Mammary epithelial cell (primary cell): ENCODE results near the gene RPS2.

Experiments
- EZH2 ChIP-seq: IDR thresholded peaks from 2 replicates; pipeline ENCODE4 v1.6.1; 2012; ENCODE audit warnings: low read length, inconsistent platforms, borderline replicate concordance
- TF ChIP-seq, protein P1 (sequence below), 2 donors: IDR thresholded peaks in 1 of 2; conservative IDR thresholded peaks in 1 of 2; 2 replicates each; pipeline ENCODE4 v1.5.1; 2011 to 2012; ENCODE audit warnings: inconsistent platforms in 2 of 2, low read length in 2 of 2, mild to moderate bottlenecking in 2 of 2, control low read depth in 1 of 2, low read depth in 1 of 2; ENCODE audit not compliant: insufficient read depth in 1 of 2; ENCODE audit errors: extremely low read depth in 1 of 2

DNA sequence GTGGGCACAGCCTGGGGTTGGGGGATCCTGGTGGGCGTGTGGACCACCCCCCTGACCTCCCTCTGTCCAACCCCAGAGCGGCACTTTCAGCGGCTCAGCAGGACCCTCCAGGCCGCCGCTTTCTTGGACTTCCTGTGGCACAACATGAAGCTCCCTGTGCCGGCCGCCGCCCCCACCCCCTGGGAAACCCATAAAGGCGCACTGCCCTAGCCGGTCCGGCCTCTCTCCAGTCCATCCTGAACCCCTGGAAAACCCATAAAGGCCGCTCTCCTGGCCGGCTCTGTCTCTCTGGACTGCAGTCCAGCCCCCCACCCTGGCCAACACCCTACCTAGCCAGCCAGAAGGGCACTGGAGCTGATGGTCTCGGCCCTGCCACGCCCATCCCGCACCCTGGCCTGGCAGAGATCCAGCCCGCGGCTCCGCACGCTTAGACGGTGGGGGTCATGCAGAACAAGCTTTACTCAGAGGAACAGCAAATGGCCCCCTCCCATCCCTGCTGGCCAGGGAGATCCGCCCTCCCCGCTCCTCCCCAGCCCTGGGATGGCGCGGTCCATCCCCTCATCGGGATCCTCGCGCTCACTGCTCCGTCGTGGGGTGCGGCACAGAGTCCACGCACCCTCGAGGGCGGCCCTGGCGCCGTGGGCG, 14.0 kb upstream of the RPS2 start:
- TF ChIP-seq, protein P1, sequence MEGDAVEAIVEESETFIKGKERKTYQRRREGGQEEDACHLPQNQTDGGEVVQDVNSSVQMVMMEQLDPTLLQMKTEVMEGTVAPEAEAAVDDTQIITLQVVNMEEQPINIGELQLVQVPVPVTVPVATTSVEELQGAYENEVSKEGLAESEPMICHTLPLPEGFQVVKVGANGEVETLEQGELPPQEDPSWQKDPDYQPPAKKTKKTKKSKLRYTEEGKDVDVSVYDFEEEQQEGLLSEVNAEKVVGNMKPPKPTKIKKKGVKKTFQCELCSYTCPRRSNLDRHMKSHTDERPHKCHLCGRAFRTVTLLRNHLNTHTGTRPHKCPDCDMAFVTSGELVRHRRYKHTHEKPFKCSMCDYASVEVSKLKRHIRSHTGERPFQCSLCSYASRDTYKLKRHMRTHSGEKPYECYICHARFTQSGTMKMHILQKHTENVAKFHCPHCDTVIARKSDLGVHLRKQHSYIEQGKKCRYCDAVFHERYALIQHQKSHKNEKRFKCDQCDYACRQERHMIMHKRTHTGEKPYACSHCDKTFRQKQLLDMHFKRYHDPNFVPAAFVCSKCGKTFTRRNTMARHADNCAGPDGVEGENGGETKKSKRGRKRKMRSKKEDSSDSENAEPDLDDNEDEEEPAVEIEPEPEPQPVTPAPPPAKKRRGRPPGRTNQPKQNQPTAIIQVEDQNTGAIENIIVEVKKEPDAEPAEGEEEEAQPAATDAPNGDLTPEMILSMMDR (conservative IDR thresholded peaks at IDR 0.05 in 1 of 2, IDR thresholded peaks at IDR 0.05 in 1 of 2; ENCODE audit: extremely low read depth in 1 of 2, insufficient read depth in 1 of 2, low read depth in 1 of 2, low read length in 2 of 2), result no peak
- no peak for TF ChIP-seq EZH2
